Urinary bladder (tissue), 4 donors: ENCODE measurements around the gene ZNF362. TPM values are rescaled to one million over a fixed set of nuclear protein-coding genes. Genes with fewer than 3 reads are reported as not detected.

ENCODE experiments used
- DNase-seq: peaks from one replicate; pipeline ENCODE4 v3.0.0-alpha.2; 2015; ENCODE audit errors: extremely low spot score
- H3K27ac ChIP-seq: one replicate; pipeline ENCODE4 v1.5.1; 2013; ENCODE audit warnings: low read depth, mild to moderate bottlenecking, moderate library complexity
- H3K36me3 ChIP-seq: one replicate; pipeline ENCODE4 v1.6.1; 2013; ENCODE audit warnings: mild to moderate bottlenecking, moderate library complexity; ENCODE audit not compliant: insufficient read depth
- H3K4me1 ChIP-seq: one replicate; pipeline ENCODE4 v1.6.1; 2013; ENCODE audit warnings: mild to moderate bottlenecking, moderate library complexity; ENCODE audit not compliant: insufficient read depth
- H3K4me3 ChIP-seq: one replicate; pipeline ENCODE4 v1.5.1; 2013; ENCODE audit warnings: low read depth, low read length
- WGBS: extraction: QIAGEN DNeasy Blood & Tissue Kit; methylation state at CpG from one replicate; pipeline ENCODE4 v1.1.7; 2013; 5-methylcytosine and 5-hydroxymethylcytosine counted together
- polyA plus RNA-seq: library from polyadenylated mRNA; stranded (reverse); fragments of 200-250 nt; gene quantifications from one replicate; pipeline ENCODE4 v1.2.3, GENCODE V29; 2013
- total RNA-seq: library from RNA; depleted of rRNA; stranded (reverse); fragments of >200 nt; gene quantifications from one replicate; pipeline ENCODE4 v1.2.3, GENCODE V29; 2014
- donor health status: healthy with polysubstance abuse.
- donor health status: healthy.

The ZNF362 gene
- total and polyA plus RNA-seq, 2 donors, result 10.3 to 33.7 TPM

GRCh38 chr1:33319949-33320618, 63.8 kb downstream of the ZNF362 start:
- H3K27ac ChIP-seq, result no peak overlapping the region
- no peak for DNase-seq
- no peak overlapping the region for H3K4me3 ChIP-seq
- 68% methylated on average over 12 of the region's 12 CpGs for WGBS
- H3K4me1 ChIP-seq, result no peaks in the 10 kb centered on the region
- peaks cover 6% of the 10 kb centered on the region for H3K36me3 ChIP-seq

- Histone ChIP-seq H3K36me3 (peaks cover 6% of the 10 kb centered on the region), H3K27ac (no peak within 1 kb of the TSS), H3K4me3 (no peak within 1 kb of the TSS), H3K4me1 (no peaks in the 10 kb centered on the region)
- 66% methylated on average over 8 of the region's 8 CpGs for WGBS
- DNase-seq, result no peak
Measured at GRCh38 chr1:33320619-33321165, 64.4 kb downstream of the ZNF362 start, which contains the start of gene A3GALT2. Gene A3GALT2, minus strand, starts transcription at chr1:33321098. Its CDS starts 0 bp downstream, at chr1:33321098.

GRCh38 chr1:33321178-33321577, 64.9 kb downstream of the ZNF362 start:
- Histone ChIP-seq H3K27ac (no peak overlapping the region), H3K4me3 (no peak overlapping the region), H3K4me1 (no peaks in the 10 kb centered on the region), H3K36me3 (peaks cover 6% of the 10 kb centered on the region)
- no peak for DNase-seq
- WGBS, result 81% methylated on average over 5 of the region's 5 CpGs

GRCh38 chr1:33322109-33322508, 65.8 kb downstream of the ZNF362 start:
- Histone ChIP-seq H3K4me1 (no peaks in the 10 kb centered on the region), H3K27ac (no peak overlapping the region), H3K4me3 (no peak overlapping the region), H3K36me3 (peaks cover 6% of the 10 kb centered on the region)
- DNase-seq, result no peak
- WGBS, result 77% methylated on average over 6 of the region's 6 CpGs

GRCh38 chr1:33322870-33323585, 66.7 kb downstream of the ZNF362 start:
- H3K27ac ChIP-seq, result no peak overlapping the region
- H3K4me1 ChIP-seq, result no peaks in the 10 kb centered on the region
- H3K36me3 ChIP-seq, result peaks cover 6% of the 10 kb centered on the region
- H3K4me3 ChIP-seq, result no peak overlapping the region
- WGBS, result 80% methylated on average over 10 of the region's 10 CpGs
- DNase-seq, result no peak

- Histone ChIP-seq H3K27ac (no peak overlapping the region), H3K36me3 (peaks cover 8% of the 10 kb centered on the region), H3K4me3 (no peak overlapping the region), H3K4me1 (no peaks in the 10 kb centered on the region)
- WGBS, result 75% methylated on average over 14 of the region's 14 CpGs
- no peak for DNase-seq
Measured at GRCh38 chr1:33323663-33324477, 67.6 kb downstream of the ZNF362 start.

GRCh38 chr1:33324677-33325575, 68.6 kb downstream of the ZNF362 start:
- WGBS, result 77% methylated on average over 22 of the region's 22 CpGs
- Histone ChIP-seq H3K4me3 (no peak overlapping the region), H3K4me1 (no peaks in the 10 kb centered on the region), H3K27ac (no peak overlapping the region), H3K36me3 (peaks cover 8% of the 10 kb centered on the region)
- DNase-seq, result no peak

GRCh38 chr1:33326785-33327184, 70.5 kb downstream of the ZNF362 start:
- no peak for DNase-seq
- peaks cover 10% of the 10 kb centered on the region for H3K36me3 ChIP-seq
- H3K4me1 ChIP-seq, result no peaks in the 10 kb centered on the region
- H3K27ac ChIP-seq, result no peak overlapping the region
- WGBS, result 87% methylated on average over 9 of the region's 9 CpGs
- no peak overlapping the region for H3K4me3 ChIP-seq

- WGBS, result 50% methylated on average over 9 of the region's 9 CpGs
- no peak overlapping the region for H3K4me3 ChIP-seq
- no peak for DNase-seq
- H3K4me1 ChIP-seq, result no peaks in the 10 kb centered on the region
- H3K27ac ChIP-seq, result no peak overlapping the region
- peaks cover 12% of the 10 kb centered on the region for H3K36me3 ChIP-seq
Measured at GRCh38 chr1:33327587-33328325, 71.5 kb downstream of the ZNF362 start.

GRCh38 chr1:33328817-33329216, 72.5 kb downstream of the ZNF362 start:
- H3K27ac ChIP-seq, result no peak overlapping the region
- WGBS, result 91% methylated on average over 12 of the region's 12 CpGs
- peaks cover 9% of the 10 kb centered on the region for H3K36me3 ChIP-seq
- no peak overlapping the region for H3K4me3 ChIP-seq
- no peak for DNase-seq
- no peaks in the 10 kb centered on the region for H3K4me1 ChIP-seq

- Histone ChIP-seq H3K4me1 (no peaks in the 10 kb centered on the region), H3K27ac (no peak overlapping the region), H3K36me3 (peaks cover 6% of the 10 kb centered on the region), H3K4me3 (no peak overlapping the region)
- no peak for DNase-seq
- WGBS, result 85% methylated on average over 19 of the region's 19 CpGs
Measured at GRCh38 chr1:33329600-33330305, 73.5 kb downstream of the ZNF362 start.
